ENCODE data around the gene PAPOLB. TPM values are rescaled to one million over a fixed set of nuclear protein-coding genes. Genes with fewer than 3 reads are reported as not detected.

Gene PAPOLB
- total RNA-seq, 1 experiment from 2014 or later = 0.13 TPM

DNA sequence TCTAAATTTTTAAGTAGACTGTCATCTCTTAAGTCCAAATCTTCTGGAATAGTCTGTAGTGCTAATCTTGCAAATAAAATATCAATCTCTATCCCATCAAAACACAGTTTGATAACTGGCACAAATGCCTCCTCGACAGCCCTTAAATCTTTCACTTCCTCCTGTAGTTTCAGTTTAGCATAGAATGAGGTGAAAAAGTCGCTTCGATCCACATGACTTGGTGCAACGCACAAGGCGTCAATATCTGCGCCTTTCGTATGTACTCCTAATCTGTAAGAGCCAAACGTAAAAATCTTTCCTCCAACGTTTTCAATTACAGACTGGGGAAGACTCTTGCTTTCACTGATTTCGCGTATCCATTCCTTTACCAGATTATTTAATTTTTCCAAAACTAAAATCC lies 603 bp downstream of the PAPOLB start:
- no peaks in the 10 kb centered on the region for H3K4me1 ChIP-seq (ENCODE audit: insufficient read depth, low read length)
- H3K27me3 ChIP-seq (ENCODE audit: insufficient read depth, low read length) = no peaks in the 10 kb centered on the region
- no peak overlapping the region for H3K18ac ChIP-seq (ENCODE audit: insufficient read length, low read depth, low read length)
- H2BK5ac ChIP-seq (ENCODE audit: insufficient read length, low read length) = no peak overlapping the region
- no peaks in the 10 kb centered on the region for H3K9me3 ChIP-seq (ENCODE audit: control insufficient read depth, low read depth, low read length)
- no peaks in the 10 kb centered on the region for H3K23me2 ChIP-seq (ENCODE audit: insufficient read length, low read depth, low read length, poor library complexity, severe bottlenecking)
- H4K20me1 ChIP-seq (ENCODE audit: control insufficient read depth, insufficient read depth, insufficient read length) = no peaks in the 10 kb centered on the region
- no peak overlapping the region for H3K23ac ChIP-seq (ENCODE audit: insufficient read length, low read depth, low read length)
- H3T11ph ChIP-seq (ENCODE audit: low read length) = no peak overlapping the region
- DNase-seq = no peak
- H3K79me2 ChIP-seq (ENCODE audit: insufficient read depth, low read length) = no peaks in the 10 kb centered on the region
- no peak overlapping the region for H2BK15ac ChIP-seq (ENCODE audit: low read depth, low read length)
- H4K91ac ChIP-seq (ENCODE audit: insufficient read length, low read depth, low read length) = no peak overlapping the region
- Mint-ChIP-seq H3K4me3 (no peak overlapping the region), H3K27ac (no peak overlapping the region), H3K4me1 (no peaks in the 10 kb centered on the region), H3K36me3 (ENCODE audit: insufficient read depth in 1 of 3, low read depth in 3 of 3) (no peaks in the 10 kb centered on the region; a peak in 1 of 7 replicates), H3K27me3 (ENCODE audit: low read depth) (peaks cover 6% of the 10 kb centered on the region), H3K9me3 (peaks cover 4% of the 10 kb centered on the region in 2 experiments; a peak in 3 of 5 replicates)
- no peak overlapping the region for H2BK120ac ChIP-seq (ENCODE audit: low read depth, low read length, poor library complexity, severe bottlenecking)
- no peak overlapping the region for H2AFZ ChIP-seq (ENCODE audit: low read length)
- H3K4me2 ChIP-seq (ENCODE audit: insufficient read depth, insufficient read length, low read length) = no peak overlapping the region
- H2BK12ac ChIP-seq (ENCODE audit: insufficient read length, low read depth, low read length) = no peak overlapping the region
- no peak overlapping the region for H2AK5ac ChIP-seq (ENCODE audit: insufficient read length, low read length)
- no peak overlapping the region for H3K9ac ChIP-seq (ENCODE audit: extremely low read depth, insufficient read length, low read length)
- no peak overlapping the region for H2BK20ac ChIP-seq (ENCODE audit: low read depth, low read length, poor library complexity, severe bottlenecking)
- H3K14ac ChIP-seq (ENCODE audit: insufficient read depth, low read length) = no peak overlapping the region
- WGBS (ENCODE audit: extremely low coverage, insufficient read length, low lambda C conversion rate) = no CpG with 5 or more reads among the region's 11 CpGs
- H3K4ac ChIP-seq (ENCODE audit: low read depth, low read length) = no peak overlapping the region
- no peak overlapping the region for H4K8ac ChIP-seq (replicated peaks; ENCODE audit: insufficient read length, low read depth, low read length)
- H4K5ac ChIP-seq (ENCODE audit: insufficient read length, low read depth, low read length) = no peak overlapping the region
- H3K79me1 ChIP-seq (ENCODE audit: insufficient read depth, low read depth, low read length, poor library complexity, severe bottlenecking) = no peaks in the 10 kb centered on the region
- TF ChIP-seq, protein P1, sequence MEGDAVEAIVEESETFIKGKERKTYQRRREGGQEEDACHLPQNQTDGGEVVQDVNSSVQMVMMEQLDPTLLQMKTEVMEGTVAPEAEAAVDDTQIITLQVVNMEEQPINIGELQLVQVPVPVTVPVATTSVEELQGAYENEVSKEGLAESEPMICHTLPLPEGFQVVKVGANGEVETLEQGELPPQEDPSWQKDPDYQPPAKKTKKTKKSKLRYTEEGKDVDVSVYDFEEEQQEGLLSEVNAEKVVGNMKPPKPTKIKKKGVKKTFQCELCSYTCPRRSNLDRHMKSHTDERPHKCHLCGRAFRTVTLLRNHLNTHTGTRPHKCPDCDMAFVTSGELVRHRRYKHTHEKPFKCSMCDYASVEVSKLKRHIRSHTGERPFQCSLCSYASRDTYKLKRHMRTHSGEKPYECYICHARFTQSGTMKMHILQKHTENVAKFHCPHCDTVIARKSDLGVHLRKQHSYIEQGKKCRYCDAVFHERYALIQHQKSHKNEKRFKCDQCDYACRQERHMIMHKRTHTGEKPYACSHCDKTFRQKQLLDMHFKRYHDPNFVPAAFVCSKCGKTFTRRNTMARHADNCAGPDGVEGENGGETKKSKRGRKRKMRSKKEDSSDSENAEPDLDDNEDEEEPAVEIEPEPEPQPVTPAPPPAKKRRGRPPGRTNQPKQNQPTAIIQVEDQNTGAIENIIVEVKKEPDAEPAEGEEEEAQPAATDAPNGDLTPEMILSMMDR (conservative IDR thresholded peaks at IDR 0.05) = no peak
- no peak overlapping the region for H3K27ac ChIP-seq (ENCODE audit: insufficient read length, low read depth, low read length)
- no peak overlapping the region for H3K56ac ChIP-seq (ENCODE audit: insufficient read length, low read depth, low read length)

Data from H9 (cell line).